ENCODE results near the gene KRT39.
A peak's percentile ranks its signal among the peaks of the same experiment; 100 is the strongest.

KRT39 gene

GRCh38 chr17:40978575-40979151 lies 11.9 kb upstream of the KRT39 start:
- DNase-seq, result no peak

DNA sequence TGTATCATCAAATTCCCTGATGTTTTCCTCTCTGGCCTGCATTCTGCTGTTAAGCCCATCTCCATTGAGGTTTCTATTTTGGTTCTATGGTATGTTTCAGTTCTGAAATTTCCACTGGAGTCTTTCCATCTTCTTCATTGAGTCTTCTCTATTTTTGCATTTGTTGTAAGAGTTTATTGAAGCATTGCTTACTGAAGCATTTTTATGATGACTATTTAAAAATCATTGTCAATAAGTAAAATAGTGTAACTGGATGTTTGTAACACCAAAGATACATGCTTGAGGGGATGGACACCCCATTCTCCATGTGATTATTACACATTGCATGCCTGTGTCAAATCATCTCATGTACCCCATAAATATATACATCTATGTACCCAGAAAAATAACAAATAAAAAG lies 8.8 kb upstream of the KRT39 start:
- DNase-seq, result no peak

- no peak for DNase-seq
Measured at GRCh38 chr17:40974366-40974765, 7.6 kb upstream of the KRT39 start.

DNA sequence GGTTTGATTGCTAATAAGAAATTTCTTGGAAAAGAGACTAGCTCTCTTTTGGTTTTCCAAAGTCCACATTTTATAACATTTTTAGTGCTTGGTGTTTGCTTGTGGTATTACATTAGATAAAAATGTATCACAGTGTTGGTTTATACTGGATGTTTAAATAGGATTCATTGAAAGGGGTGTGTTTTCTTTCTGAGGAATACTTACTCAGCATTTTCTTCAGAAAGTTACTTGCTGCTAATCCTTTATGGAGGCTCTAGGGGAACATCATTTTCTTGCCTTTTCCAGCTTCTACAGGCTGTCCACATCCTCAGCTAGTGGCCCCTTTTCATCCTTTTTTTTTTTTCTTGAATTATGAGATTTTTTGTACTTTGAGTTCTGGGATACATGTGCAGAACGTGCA lies 834 bp upstream of the KRT39 start:
- no peak for DNase-seq

DNA sequence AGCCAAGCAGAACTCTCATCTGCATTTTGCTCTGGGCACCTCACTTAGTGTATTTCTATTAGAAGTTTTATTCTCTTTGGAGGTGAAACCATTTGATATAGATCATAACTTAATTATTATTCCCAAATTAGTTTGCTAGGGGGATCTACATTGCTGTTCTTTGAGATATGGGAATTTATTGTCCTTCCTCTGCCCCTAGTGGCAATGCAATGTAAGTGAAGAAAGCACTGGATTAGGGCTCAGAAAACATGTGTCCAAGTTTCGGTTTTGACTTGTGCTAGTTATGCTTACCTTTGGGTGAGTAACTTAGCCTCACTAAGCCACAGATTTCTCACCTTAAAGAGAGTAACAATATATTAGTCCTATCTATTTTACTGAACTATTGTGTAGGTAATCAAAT lies 2.9 kb downstream of the KRT39 start:
- DNase-seq, result no peak

DNA sequence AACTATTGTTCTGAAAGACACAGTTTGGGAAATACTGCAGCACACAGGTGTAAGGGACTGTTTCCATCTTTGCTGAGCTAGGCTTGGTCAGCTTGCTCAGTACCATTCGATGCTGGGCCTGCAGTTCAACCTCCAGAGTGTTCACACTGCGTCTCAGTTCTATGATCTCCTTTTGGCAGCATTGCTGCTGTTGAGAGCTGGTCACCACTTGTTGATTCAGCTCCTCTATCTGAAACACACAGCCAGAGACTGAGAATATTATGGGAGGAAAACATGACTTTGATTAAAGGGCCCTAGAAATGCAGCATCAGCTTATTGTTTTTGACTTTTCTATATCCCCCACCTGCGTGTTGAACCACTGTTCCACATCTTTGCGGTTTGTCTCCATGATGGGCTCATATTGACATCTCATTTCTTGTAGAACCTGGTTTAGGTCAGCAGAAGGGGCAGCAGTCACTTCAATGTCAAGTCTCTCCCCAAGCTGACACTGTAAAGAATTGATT lies 4.6 kb downstream of the KRT39 start:
- no peak for DNase-seq

- DNase-seq, result no peak
Measured at GRCh38 chr17:40961591-40961990, 5.2 kb downstream of the KRT39 start.

DNA sequence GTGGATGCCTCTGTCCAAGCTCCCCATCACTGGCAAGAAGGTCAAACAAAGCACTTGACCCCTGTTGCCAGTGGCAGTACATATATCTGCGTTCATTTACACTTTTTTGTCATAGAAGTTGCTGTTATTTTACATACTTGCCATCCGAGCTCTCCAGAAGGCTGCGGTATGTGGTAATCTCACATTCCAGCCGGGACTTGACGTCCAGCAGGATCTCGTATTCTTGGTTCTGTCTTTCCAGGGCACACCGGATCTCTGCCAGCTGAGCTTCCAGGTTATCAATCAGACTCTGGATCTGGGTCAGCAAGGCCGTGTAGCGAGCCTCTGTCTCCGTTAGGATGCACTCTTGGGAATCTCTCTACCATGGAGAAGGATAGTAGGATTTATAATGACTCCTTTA lies 6.6 kb downstream of the KRT39 start:
- no peak for DNase-seq

DNA sequence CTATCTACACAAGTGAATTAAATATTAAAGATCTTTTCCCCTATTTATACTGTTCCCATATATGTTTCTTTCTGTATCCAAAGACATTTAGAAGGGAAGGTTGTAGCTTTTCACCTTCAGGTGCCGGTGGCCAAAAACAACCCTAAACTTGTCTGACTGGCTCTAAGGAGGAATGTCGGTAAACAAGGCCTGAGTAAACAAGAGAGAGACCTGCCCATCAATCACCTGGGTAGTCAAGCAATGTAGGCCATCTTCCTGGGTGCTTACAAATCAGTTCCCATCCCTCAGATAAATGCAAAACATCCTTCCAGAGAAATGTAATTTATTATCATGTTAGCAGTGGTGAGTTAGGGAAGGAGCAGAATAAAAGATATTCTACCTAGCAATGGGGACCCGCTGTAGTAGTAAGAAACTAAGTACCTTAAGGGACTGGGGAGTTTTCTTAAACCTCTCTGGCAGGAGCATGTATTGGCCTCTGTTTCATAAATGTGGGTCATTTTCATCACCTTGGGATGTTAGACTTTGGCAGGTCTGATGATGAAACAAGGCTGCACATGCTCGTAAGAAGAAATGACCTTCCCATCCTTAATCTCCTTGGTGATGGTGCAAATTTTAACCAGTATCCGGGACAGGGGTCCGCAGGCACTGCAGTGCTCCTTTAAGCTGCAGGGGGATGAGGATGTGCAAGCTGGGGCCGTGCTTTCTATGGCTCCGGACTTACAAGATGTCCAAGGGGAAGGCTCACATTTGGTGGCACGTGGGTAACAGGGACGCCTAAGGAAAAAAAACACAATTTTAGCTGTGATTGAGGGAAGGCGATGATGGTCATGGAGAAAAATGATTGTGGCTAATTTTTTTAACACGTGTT lies 8.4 kb downstream of the KRT39 start:
- no peak for DNase-seq

GRCh38 chr17:40956401-40957254 lies 10.1 kb downstream of the KRT39 start:
- DNase-seq, result no peak

GRCh38 chr17:40953881-40954280 lies 12.9 kb downstream of the KRT39 start:
- DNase-seq, result no peak

DNA sequence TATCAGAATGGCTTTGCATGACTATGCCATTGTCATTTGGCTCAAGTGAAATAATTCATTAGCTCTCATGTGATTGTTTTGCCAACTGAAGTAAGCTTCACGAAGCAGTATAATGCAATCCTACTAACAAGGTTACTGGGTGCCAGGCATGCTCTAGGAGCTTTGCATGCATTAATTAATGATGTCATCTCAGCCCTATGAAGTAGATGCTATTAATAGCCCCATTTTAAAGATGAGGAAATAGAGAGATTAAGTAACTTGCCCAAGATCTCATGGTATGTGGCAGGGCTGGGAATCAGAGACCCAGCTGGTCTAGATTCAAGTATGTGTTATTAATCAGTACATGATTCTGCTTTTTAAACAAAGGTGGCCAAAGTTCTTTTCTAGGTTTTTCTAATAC lies 14.1 kb downstream of the KRT39 start:
- no peak for DNase-seq

DNA sequence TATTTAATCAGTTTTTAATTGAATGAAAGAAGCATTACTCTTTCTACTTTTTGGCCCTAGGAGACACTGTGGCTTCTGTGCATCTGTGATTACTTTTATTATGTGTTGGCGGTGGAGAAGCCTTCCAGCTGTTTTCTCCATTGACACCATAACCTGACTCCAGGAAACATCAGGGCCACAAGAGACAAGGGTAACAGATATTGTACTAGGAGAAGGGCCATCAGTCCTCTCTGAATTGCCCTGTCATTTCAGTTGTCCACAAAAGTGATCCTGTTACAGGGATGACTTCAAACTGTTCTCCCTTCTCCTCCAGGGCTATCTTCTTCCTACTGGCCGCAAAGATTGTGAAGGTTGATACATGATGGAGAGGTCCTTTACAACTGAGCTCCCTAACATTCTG lies 14.6 kb downstream of the KRT39 start:
- no peak for DNase-seq

DNA sequence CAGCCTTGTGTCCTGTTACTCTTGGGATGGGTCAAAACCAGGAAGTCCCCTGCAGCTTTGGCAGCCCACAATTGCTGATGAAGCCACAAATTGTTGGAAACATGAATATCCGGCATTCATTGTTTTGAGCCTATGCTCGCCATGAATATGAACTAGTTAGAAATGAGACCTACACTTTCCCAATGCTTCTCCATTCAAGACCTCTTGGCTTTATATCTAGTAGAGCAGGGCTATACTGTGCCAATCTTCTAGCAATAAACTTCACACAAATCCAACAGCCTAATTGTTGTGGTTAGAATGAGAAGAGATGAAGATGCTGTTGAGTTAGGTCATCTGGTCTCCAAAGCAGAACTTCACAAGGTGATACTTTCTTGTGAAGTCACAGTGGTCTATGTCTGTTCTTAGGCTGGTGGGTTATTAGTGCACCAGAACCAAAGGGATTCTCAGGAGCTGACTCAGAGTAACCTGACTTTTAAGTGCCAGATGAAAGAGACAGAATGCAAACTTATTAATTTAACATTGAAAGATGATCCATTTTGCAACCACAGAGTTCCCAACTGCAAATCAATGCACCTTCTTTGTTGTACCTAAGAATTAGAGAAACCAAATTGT lies 15.6 kb downstream of the KRT39 start:
- DNase-seq, result no peak

DNA sequence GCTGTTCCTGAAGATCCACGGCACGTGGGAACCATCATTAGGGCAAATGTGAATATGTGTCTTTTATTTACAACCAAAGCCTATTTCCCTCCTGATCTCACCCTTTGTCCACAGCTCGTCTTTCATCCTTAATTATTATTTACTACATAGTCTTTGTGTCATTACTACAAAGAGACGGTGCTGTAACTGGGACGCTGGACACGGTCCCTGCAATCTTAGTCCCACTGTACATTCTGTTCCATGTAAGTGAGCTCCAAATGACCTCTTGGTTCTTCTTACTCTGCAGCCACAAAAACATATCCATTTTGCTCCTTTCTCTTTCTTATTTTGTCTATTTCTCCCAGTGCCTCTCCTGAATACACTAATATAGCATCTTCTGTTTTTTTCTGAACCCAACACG lies 16.6 kb downstream of the KRT39 start:
- peak; percentile 74 for DNase-seq

GRCh38 chr17:40949418-40949817 lies 17.3 kb downstream of the KRT39 start:
- DNase-seq, result peak; percentile 40

- DNase-seq, result no peak
Measured at GRCh38 chr17:40947929-40948328, 18.8 kb downstream of the KRT39 start.

GRCh38 chr17:40945414-40945813 lies 21.3 kb downstream of the KRT39 start:
- no peak for DNase-seq

DNA sequence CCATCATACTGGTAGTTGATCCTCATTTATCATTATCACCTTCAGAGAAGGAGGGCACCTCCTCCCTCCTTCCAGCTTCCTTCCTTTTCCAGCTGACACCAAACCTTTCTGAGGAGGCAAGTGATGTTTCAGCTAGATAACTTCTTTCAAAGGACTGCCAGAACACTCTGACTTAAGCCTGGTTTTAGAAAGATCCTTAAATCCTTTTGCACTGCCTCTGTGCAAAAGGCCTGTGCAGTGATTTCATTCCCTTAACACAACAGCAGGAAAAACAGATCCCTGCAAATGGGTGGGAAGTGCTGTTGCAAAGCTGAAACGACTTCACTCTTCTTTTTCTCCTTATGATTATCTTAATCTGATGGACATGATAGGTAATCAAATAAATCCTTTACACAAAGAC lies 22.2 kb downstream of the KRT39 start:
- no peak for DNase-seq

DNA sequence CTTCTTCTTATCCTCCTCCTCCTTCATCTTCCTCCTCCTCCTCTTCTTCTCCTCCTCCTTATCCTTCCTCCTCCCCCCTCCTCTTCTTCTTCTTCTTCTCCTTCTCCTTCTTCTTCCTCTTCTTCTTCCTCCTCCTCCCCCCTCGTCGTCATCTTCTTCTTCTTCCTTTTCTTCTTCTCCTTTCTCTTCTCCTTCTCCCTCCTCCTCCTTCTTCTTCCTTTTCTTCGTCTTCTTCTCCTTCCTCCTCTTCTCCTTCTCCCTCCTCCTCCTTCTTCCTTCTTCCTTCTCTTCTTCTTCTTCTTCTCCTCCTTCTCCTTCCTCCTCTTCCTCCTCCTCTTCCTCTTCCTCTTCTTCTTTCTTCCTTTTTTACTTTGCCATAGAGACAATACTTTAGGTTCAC lies 24.2 kb downstream of the KRT39 start:
- DNase-seq, result no peak

- no peak for DNase-seq
Measured at GRCh38 chr17:40940266-40940665, 26.5 kb downstream of the KRT39 start.

- no peak for DNase-seq
Measured at GRCh38 chr17:40938981-40939380, 27.8 kb downstream of the KRT39 start.

- DNase-seq, result peak; percentile 42
Measured at GRCh38 chr17:40937384-40937819, 29.3 kb downstream of the KRT39 start, which contains the start of gene KRT23. Gene KRT23 (minus strand): TSS chr17:40937646. CDS start chr17:40936603, 1,043 bp downstream.
